Measurements from ENCODE around the gene PTPRN. TPM values are rescaled to one million over a fixed set of nuclear protein-coding genes. Genes with fewer than 3 reads are reported as not detected.
"Not testable (repeated sequence)": the region's sequence is repeated elsewhere in the genome, so short reads cannot be mapped to it uniquely, and the experiment has no call there.

The PTPRN gene
- total RNA-seq, 2 donors from 2014 or later = 1.9 to 2.0 TPM

DNA sequence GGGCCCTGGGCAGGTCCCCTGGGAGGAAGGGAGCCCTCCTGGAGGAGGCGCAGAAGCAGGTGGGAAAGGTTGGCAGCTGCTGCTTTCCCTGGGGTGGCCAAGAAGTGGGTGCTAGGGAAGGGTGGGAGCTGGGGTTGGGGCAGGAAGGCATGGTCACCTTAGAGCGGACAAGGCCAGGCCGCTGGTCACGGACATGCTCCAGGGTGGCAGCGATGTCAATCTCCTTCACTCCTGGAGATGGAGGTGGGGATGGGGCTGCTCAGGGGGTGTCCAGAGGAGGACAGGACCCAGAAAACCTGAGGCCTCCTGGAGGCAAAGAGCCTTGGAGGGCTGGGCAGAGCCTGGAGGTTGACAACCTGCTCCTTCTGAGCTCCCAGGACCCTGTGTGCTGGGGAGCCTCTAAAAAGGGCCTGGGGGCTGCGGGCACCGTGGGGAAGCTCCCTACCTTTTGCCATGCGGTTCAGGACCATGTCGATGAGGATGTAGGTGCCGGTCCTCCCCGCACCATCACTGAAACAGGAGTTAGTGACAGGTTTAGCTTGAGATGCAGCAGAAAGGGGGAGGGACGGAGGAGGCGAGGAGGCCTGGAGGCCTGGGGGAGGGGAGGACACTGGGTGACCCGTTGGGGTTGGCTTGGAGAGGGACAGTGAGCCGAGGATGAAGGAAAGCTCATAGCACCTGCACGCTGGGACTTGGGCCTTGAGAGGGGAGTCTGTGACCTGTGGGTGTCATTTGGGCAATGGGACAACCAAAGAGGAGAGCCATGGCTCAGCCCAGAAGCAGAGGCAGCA is 18.6 kb downstream of the PTPRN start:
- no peak overlapping the region for H3K27ac ChIP-seq
- intact Hi-C loops (cut with DNase I) = loop anchor here (10.0 kb wide), 1 partner anchor 66 kb away; the partner anchor contains the start of genes ANKZF1 and ATG9A
- H3K9me3 ChIP-seq = no peaks in the 10 kb centered on the region
- H3K4me1 ChIP-seq = no peaks in the 10 kb centered on the region
- TF ChIP-seq CTCF (IDR thresholded peaks at IDR 0.05) = no peak
- DNase-seq = no peak
- no peak overlapping the region for H3K4me3 ChIP-seq
- H3K27me3 ChIP-seq = no peaks in the 10 kb centered on the region
- no peak overlapping the region for H3K9ac ChIP-seq (ENCODE audit: low read depth in 2 of 2, low read length in 2 of 2)
- no peaks in the 10 kb centered on the region for H3K36me3 ChIP-seq

DNA sequence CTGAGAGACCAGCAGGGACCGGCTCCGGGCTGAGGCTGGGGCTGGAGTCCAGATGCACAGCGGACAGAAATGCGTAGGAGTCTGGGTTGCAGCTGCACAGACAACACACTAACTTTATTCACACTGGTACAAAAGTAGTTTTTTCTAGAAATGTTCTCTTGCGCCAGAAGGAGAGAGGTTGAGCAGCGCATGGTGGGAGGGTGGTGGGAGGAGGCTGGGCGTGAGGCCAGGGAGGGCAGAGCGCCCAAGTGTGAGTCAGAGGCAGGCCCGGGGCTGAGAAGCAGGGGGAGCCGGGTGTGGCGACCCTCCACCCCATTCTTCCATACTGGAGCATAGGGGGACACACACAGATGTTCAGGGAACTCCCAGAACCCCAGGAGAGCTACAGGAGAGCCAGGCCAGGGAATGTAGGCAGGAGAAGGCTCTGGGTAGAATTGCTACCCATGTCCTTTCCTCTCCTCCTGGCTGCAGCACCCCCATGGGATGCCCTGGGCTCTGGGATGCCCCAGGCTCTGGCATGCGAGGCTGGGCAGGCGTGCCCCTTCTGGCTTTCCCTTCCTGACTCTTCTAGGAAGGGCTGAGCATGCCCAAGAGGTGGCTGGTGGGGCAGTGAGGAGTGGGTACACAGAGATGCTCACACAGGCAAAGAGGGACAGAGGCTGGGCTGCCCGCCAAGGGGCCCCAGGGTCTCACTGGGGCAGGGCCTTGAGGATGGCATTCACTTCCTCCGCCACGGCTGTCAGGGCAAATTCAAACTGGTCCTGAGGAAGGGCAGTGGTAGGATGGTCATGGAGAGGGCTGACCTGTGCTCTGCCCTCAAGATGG is 19.5 kb downstream of the PTPRN start:
- no peaks in the 10 kb centered on the region for H3K9me3 ChIP-seq

DNA sequence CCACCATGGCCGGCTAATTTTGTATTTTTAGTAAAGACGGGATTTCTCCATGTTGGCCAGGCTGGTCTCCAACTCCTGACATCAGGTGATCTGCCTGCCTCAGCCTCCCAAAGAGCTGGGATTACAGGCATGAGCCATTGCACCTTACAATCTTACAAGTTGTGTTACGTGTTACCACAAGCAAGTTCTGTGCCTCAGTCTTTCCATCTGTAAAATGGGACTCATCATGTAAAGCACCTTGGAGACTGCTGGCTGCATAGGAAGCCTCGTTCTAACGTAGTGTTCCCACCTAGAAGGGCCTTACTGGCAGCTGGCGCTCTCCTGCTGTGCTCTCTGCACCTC is 20.0 kb downstream of the PTPRN start:
- Histone ChIP-seq H3K9me3 (no peaks in the 10 kb centered on the region), H3K4me3 (no peak overlapping the region), H3K9ac (ENCODE audit: low read depth in 2 of 2, low read length in 2 of 2) (no peak overlapping the region), H3K4me1 (no peaks in the 10 kb centered on the region), H3K27ac (no peak overlapping the region), H3K36me3 (no peaks in the 10 kb centered on the region), H3K27me3 (no peaks in the 10 kb centered on the region)
- TF ChIP-seq CTCF (IDR thresholded peaks at IDR 0.05) = no peak
- intact Hi-C loops (cut with DNase I) = no loop called here
- no peak for DNase-seq

More for the DNA sequence above, 19.5 kb downstream of the PTPRN start:
- Histone ChIP-seq H3K27ac (no peak overlapping the region), H3K9ac (ENCODE audit: low read depth in 2 of 2, low read length in 2 of 2) (no peak overlapping the region), H3K4me1 (no peaks in the 10 kb centered on the region), H3K4me3 (no peak overlapping the region), H3K36me3 (no peaks in the 10 kb centered on the region), H3K27me3 (no peaks in the 10 kb centered on the region)
- no peak for DNase-seq
- intact Hi-C loops (cut with DNase I) = loop anchor here (10.0 kb wide), 1 partner anchor 65 kb away; the partner anchor contains the start of genes ANKZF1 and ATG9A
- TF ChIP-seq CTCF (IDR thresholded peaks at IDR 0.05) = no peak

DNA sequence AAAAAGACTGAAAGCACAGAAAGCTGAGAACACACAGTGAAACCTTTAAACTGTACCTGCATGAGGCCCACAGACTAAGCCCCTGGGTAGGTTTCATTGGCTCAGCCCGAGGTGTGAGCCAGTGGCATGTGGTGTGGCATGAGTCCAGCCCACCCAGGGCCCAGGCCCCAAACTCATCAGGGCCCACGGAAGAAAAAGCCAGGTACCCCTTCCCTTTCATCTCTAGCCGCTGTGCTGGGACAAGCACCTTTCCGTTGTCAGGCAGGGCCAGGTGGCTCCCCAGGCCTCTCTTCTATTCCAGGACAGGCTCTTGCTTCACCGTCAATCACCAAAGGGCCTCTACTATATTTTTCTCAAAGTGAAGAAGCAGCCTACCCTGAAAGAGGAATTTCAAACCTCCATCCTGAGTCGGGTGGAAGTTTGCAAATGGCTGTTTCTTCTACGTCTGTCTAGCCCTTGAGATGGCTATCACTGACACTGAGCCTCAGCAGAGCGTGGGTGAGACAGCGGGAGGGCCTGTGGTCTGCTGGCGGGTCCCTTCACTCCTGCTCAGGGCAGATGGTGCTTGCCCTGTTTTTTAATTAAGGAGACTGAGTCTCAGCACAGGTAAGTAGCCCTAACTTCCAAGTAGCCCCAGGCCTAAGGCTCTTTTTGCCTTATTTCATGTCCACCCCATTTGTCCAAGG is 21.5 kb downstream of the PTPRN start:
- H3K4me3 ChIP-seq = no peak overlapping the region
- no peak for DNase-seq
- no peak for TF ChIP-seq CTCF (IDR thresholded peaks at IDR 0.05)
- H3K9ac ChIP-seq (ENCODE audit: low read depth in 2 of 2, low read length in 2 of 2) = no peak overlapping the region
- H3K36me3 ChIP-seq = no peaks in the 10 kb centered on the region
- intact Hi-C loops (cut with DNase I) = no loop called here
- H3K9me3 ChIP-seq = no peaks in the 10 kb centered on the region
- no peaks in the 10 kb centered on the region for H3K27me3 ChIP-seq
- H3K4me1 ChIP-seq = no peaks in the 10 kb centered on the region
- H3K27ac ChIP-seq = no peak overlapping the region

- DNase-seq; H3K9me3 ChIP-seq; H3K4me3 ChIP-seq; H3K27ac ChIP-seq; H3K4me1 ChIP-seq; intact Hi-C loops (cut with DNase I); H3K9ac ChIP-seq (ENCODE audit: low read depth in 2 of 2, low read length in 2 of 2); H3K36me3 ChIP-seq; H3K27me3 ChIP-seq: not testable (repeated sequence)
Measured at GRCh38 chr2:219287116-219287440, 22.1 kb downstream of the PTPRN start.

All from colonic mucosa (tissue), 4 donors.